Neural cell (in vitro differentiated cells): ENCODE measurements around the gene RCSD1.

Experiments used
- CTCF ChIP-seq: fragments of 450-650 bp; IDR thresholded peaks from 2 replicates; pipeline ENCODE4 v1.5.1; 2014; ENCODE audit warnings: antibody characterized with exemption, mild to moderate bottlenecking, moderate library complexity; ENCODE audit not compliant: poor library complexity, severe bottlenecking
- EP300 ChIP-seq: fragments of 450-650 bp; conservative IDR thresholded peaks from 2 replicates; pipeline ENCODE4 v1.6.1; 2014; ENCODE audit warnings: antibody characterized with exemption, mild to moderate bottlenecking, moderate library complexity; ENCODE audit not compliant: poor library complexity, severe bottlenecking
- EZH2 ChIP-seq: fragments of 200-600, 300-800 bp; shearing (Covaris generic), sonication (generic); IDR thresholded peaks from 2 replicates; pipeline ENCODE4 v1.6.1; 2014; ENCODE audit warnings: antibody characterized with exemption, low read length, borderline replicate concordance, mild to moderate bottlenecking; ENCODE audit not compliant: insufficient read depth, poor library complexity, severe bottlenecking
- MXI1 ChIP-seq: fragments of 450-650 bp; conservative IDR thresholded peaks from 2 replicates; pipeline ENCODE4 v1.6.1; 2014; ENCODE audit warnings: antibody characterized with exemption, mild to moderate bottlenecking; ENCODE audit not compliant: poor library complexity, severe bottlenecking
- POLR2AphosphoS5 ChIP-seq: IDR thresholded peaks from 2 replicates; pipeline ENCODE4 v1.6.1; 2012
- RAD21 ChIP-seq: fragments of 450-650 bp; conservative IDR thresholded peaks from 2 replicates; pipeline ENCODE4 v1.6.1; 2014; ENCODE audit warnings: antibody characterized with exemption, mild to moderate bottlenecking, moderate library complexity
- REST ChIP-seq: IDR thresholded peaks from 2 replicates; pipeline ENCODE4 v1.6.1; 2012; ENCODE audit warnings: borderline replicate concordance
- SMC3 ChIP-seq: fragments of 450-650 bp; conservative IDR thresholded peaks from 2 replicates; pipeline ENCODE4 v1.6.1; 2014; ENCODE audit warnings: antibody characterized with exemption, mild to moderate bottlenecking, moderate library complexity; ENCODE audit not compliant: poor library complexity
- TAF1 ChIP-seq: IDR thresholded peaks from 2 replicates; pipeline ENCODE4 v1.6.1; 2012; ENCODE audit warnings: low read depth

GRCh38 chr1:167630568-167631385, 745 bp downstream of the RCSD1 start:
- TF ChIP-seq CTCF, result no peak
- no peak for TF ChIP-seq REST
- no peak for TF ChIP-seq MXI1
- TF ChIP-seq EZH2, result no peak
- no peak for TF ChIP-seq RAD21
- TF ChIP-seq POLR2AphosphoS5, result no peak
- no peak for TF ChIP-seq EP300
- TF ChIP-seq TAF1, result no peak
- TF ChIP-seq SMC3, result no peak
